ENCODE measurements around the gene SDK1.

The SDK1 gene

DNA sequence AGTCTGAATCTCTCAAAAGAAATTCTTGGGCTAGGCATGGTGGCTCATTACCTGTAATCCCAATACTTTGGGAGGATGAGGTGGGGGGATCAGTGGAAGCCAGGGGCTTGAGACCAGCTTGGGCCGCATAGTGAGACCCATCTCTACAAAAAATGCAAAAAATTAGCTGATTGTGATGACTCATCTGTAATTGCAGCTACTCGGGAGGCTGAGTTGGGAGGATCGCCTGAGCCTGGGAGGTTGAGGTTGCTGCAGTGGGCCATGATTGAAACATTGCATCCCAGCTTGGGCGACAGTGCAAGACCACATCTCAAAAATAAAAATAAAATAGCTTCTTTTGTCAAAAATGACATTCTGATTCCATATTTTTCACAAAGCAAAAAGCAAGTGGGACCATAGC, 736.3 kb downstream of the SDK1 start:
- H3K4me3 ChIP-seq (ENCODE audit: insufficient read depth in 1 of 2, low read depth in 1 of 2, low read length in 2 of 2), result no peak overlapping the region
- H3K14ac ChIP-seq (ENCODE audit: low read length in 2 of 2), result no peak overlapping the region
- H2BK120ac ChIP-seq (ENCODE audit: low read depth, low read length), result no peak overlapping the region
- no peak overlapping the region for H2BK12ac ChIP-seq (ENCODE audit: low read length in 2 of 2)
- no peaks in the 10 kb centered on the region for H3K27me3 ChIP-seq (ENCODE audit: control insufficient read depth in 1 of 2, insufficient read depth in 1 of 2, low read length in 2 of 2)
- no peaks in the 10 kb centered on the region for H3K4me1 ChIP-seq (ENCODE audit: control insufficient read depth, insufficient read depth, low read depth, low read length)
- H3K27ac ChIP-seq (ENCODE audit: low read length, poor library complexity, severe bottlenecking), result no peak overlapping the region
- 81% methylated on average over 4 of the region's 4 CpGs for WGBS
- H3K9me3 ChIP-seq (ENCODE audit: control insufficient read depth, low read length), result no peaks in the 10 kb centered on the region
- H3K36me3 ChIP-seq (ENCODE audit: control insufficient read depth in 1 of 2, insufficient read depth in 2 of 2, low read depth in 1 of 2, low read length in 2 of 2), result no peaks in the 10 kb centered on the region
- H2AFZ ChIP-seq (ENCODE audit: low read depth, low read length), result no peak overlapping the region
- H3K9ac ChIP-seq (ENCODE audit: low read length), result no peak overlapping the region
- no peak overlapping the region for H3K18ac ChIP-seq (ENCODE audit: low read depth in 1 of 2, low read length in 2 of 2)
- H2BK5ac ChIP-seq (ENCODE audit: low read depth, low read length, poor library complexity, severe bottlenecking), result no peak overlapping the region
- H3K23ac ChIP-seq (ENCODE audit: low read length in 2 of 2), result no peak overlapping the region
- no peak for DNase-seq
- no peak overlapping the region for H2AK5ac ChIP-seq (ENCODE audit: low read length, severe bottlenecking)
- no peaks in the 10 kb centered on the region for H3K79me1 ChIP-seq (replicated peaks; ENCODE audit: low read length, poor library complexity, severe bottlenecking)
- no peak overlapping the region for H2BK15ac ChIP-seq (ENCODE audit: low read depth, poor library complexity, severe bottlenecking)
- no peak overlapping the region for H3K4ac ChIP-seq (ENCODE audit: low read depth in 1 of 2, low read length in 2 of 2)
- H3K4me2 ChIP-seq (ENCODE audit: low read length, poor library complexity, severe bottlenecking), result no peak overlapping the region
- H4K91ac ChIP-seq (ENCODE audit: low read length), result no peak overlapping the region
- H4K8ac ChIP-seq (ENCODE audit: low read length), result no peak overlapping the region

DNA sequence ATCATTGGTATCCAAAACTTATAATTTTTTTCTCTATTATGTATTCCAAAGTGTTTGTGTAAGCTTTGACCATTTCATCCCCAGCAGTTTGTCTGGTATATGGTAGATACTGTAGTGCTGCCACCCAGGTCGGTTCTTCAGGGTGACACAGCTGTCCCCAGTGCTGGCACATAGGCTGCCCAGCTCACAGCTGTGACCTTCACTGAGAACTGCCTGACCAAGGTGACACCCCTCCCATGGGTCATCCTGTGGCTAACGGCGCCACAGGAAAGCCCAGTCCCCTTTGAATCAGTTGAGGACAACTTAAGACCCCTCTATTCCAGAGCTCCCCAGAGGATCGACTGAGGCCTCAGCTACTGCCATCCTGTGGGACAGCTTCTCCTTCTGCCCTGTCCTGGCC, 736.8 kb downstream of the SDK1 start:
- no peak overlapping the region for H2AK5ac ChIP-seq (ENCODE audit: low read length, severe bottlenecking)
- no peak overlapping the region for H4K8ac ChIP-seq (ENCODE audit: low read length)
- H3K36me3 ChIP-seq (ENCODE audit: control insufficient read depth in 1 of 2, insufficient read depth in 2 of 2, low read depth in 1 of 2, low read length in 2 of 2), result no peaks in the 10 kb centered on the region
- WGBS, result 87% methylated on average over 4 of the region's 4 CpGs
- H3K4me3 ChIP-seq (ENCODE audit: insufficient read depth in 1 of 2, low read depth in 1 of 2, low read length in 2 of 2), result no peak overlapping the region
- H3K18ac ChIP-seq (ENCODE audit: low read depth in 1 of 2, low read length in 2 of 2), result no peak overlapping the region
- H3K79me1 ChIP-seq (replicated peaks; ENCODE audit: low read length, poor library complexity, severe bottlenecking), result no peaks in the 10 kb centered on the region
- H3K9ac ChIP-seq (ENCODE audit: low read length), result no peak overlapping the region
- H3K9me3 ChIP-seq (ENCODE audit: control insufficient read depth, low read length), result no peaks in the 10 kb centered on the region
- no peak for DNase-seq
- H2AFZ ChIP-seq (ENCODE audit: low read depth, low read length), result no peak overlapping the region
- no peak overlapping the region for H3K27ac ChIP-seq (ENCODE audit: low read length, poor library complexity, severe bottlenecking)
- no peaks in the 10 kb centered on the region for H3K27me3 ChIP-seq (ENCODE audit: control insufficient read depth in 1 of 2, insufficient read depth in 1 of 2, low read length in 2 of 2)
- H2BK5ac ChIP-seq (ENCODE audit: low read depth, low read length, poor library complexity, severe bottlenecking), result no peak overlapping the region
- no peak overlapping the region for H2BK120ac ChIP-seq (ENCODE audit: low read depth, low read length)
- no peak overlapping the region for H3K4me2 ChIP-seq (ENCODE audit: low read length, poor library complexity, severe bottlenecking)
- no peak overlapping the region for H3K14ac ChIP-seq (ENCODE audit: low read length in 2 of 2)
- H4K91ac ChIP-seq (ENCODE audit: low read length), result no peak overlapping the region
- no peak overlapping the region for H3K4ac ChIP-seq (ENCODE audit: low read depth in 1 of 2, low read length in 2 of 2)
- no peak overlapping the region for H3K23ac ChIP-seq (ENCODE audit: low read length in 2 of 2)
- H3K4me1 ChIP-seq (ENCODE audit: control insufficient read depth, insufficient read depth, low read depth, low read length), result no peaks in the 10 kb centered on the region
- no peak overlapping the region for H2BK12ac ChIP-seq (ENCODE audit: low read length in 2 of 2)
- no peak overlapping the region for H2BK15ac ChIP-seq (ENCODE audit: low read depth, poor library complexity, severe bottlenecking)

DNA sequence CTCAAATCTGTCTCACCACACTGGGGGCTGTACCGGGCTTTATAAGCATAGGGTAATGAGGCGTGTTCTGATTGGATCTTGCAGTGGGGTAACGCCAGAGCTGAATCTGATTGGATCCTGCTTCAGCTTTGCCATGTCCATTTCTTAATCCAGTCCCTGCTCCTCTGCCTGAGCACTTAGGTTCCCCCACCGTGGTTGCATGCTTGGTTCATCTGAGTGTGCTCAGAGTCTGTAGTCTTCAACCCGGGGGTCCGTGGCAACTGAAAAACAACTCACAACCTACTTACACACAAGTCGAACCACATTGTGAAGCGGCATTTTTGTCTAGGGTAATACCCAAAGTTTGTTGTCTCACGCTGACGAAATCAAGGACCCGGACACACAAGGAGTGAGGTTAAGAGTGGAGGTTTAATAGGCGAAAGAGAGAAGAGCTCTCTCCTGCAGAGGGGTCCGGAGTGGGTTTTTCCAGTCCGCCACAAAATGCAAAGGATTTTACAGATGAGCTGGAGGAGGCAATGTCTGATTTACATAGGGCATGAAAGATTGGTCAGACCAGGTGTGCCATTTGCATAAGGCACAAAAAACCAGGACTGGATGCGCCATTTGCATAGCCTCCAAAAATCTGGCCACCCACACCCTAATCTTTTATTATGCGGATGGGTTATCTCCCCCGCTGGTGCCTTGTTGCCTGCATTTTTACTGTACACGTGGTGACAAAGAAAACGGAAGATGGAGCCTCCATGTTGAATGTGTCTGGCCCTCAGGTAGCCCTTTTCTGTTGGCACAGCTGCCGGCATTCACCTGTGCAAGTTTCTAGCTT, 739.3 kb downstream of the SDK1 start:
- no peak overlapping the region for H3K23ac ChIP-seq (ENCODE audit: low read length in 2 of 2)
- H3K18ac ChIP-seq (ENCODE audit: low read depth in 1 of 2, low read length in 2 of 2), result no peak overlapping the region
- no peaks in the 10 kb centered on the region for H3K27me3 ChIP-seq (ENCODE audit: control insufficient read depth in 1 of 2, insufficient read depth in 1 of 2, low read length in 2 of 2)
- H3K27ac ChIP-seq (ENCODE audit: low read length, poor library complexity, severe bottlenecking), result no peak overlapping the region
- H2AK5ac ChIP-seq (ENCODE audit: low read length, severe bottlenecking), result no peak overlapping the region
- H3K4me2 ChIP-seq (ENCODE audit: low read length, poor library complexity, severe bottlenecking), result no peak overlapping the region
- no peak overlapping the region for H2BK120ac ChIP-seq (ENCODE audit: low read depth, low read length)
- no peak overlapping the region for H3K4me3 ChIP-seq (ENCODE audit: insufficient read depth in 1 of 2, low read depth in 1 of 2, low read length in 2 of 2)
- H3K4ac ChIP-seq (ENCODE audit: low read depth in 1 of 2, low read length in 2 of 2), result no peak overlapping the region
- no peak overlapping the region for H3K9ac ChIP-seq (ENCODE audit: low read length)
- no peak overlapping the region for H2BK15ac ChIP-seq (ENCODE audit: low read depth, poor library complexity, severe bottlenecking)
- no peaks in the 10 kb centered on the region for H3K4me1 ChIP-seq (ENCODE audit: control insufficient read depth, insufficient read depth, low read depth, low read length)
- no peak overlapping the region for H2BK5ac ChIP-seq (ENCODE audit: low read depth, low read length, poor library complexity, severe bottlenecking)
- WGBS, result 71% methylated on average over 20 of the region's 20 CpGs
- no peaks in the 10 kb centered on the region for H3K9me3 ChIP-seq (ENCODE audit: control insufficient read depth, low read length)
- no peak overlapping the region for H4K8ac ChIP-seq (ENCODE audit: low read length)
- H2AFZ ChIP-seq (ENCODE audit: low read depth, low read length), result no peak overlapping the region
- DNase-seq, result no peak
- no peak overlapping the region for H3K14ac ChIP-seq (ENCODE audit: low read length in 2 of 2)
- no peaks in the 10 kb centered on the region for H3K79me1 ChIP-seq (replicated peaks; ENCODE audit: low read length, poor library complexity, severe bottlenecking)
- H2BK12ac ChIP-seq (ENCODE audit: low read length in 2 of 2), result no peak overlapping the region
- no peaks in the 10 kb centered on the region for H3K36me3 ChIP-seq (ENCODE audit: control insufficient read depth in 1 of 2, insufficient read depth in 2 of 2, low read depth in 1 of 2, low read length in 2 of 2)
- no peak overlapping the region for H4K91ac ChIP-seq (ENCODE audit: low read length)

DNA sequence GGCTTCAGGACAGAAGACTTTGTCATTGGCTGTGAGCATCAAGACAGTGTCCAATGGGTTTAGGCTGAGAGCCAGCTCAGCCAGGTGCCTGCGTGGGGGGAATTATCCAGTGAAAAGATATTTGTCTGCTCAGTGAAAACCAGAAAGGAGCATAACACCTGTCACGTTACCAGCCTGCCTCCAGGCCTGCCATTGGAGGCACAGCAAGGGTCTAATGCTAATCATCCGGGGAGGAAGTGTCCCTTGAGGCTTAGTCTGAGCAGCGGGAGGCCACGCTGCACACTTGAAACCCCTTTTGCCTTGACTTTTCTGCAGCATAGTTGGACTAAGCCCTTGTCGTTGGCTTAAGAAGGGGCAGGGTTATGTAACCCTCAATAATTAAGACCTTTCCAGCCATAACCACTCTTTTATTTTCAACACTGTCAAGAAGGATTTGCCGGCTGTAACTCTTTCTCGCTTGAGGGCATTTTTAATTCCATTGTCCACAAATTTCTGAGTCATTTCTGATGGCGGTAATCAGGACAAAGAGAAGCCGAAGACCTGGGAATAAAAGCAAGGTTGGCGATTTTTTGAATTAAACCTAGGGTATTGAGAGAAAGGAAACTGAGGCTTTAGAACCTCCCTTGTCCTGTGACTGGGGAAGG, 741.5 kb downstream of the SDK1 start:
- Histone ChIP-seq H3K79me1 (replicated peaks; ENCODE audit: low read length, poor library complexity, severe bottlenecking) (no peaks in the 10 kb centered on the region), H3K36me3 (ENCODE audit: control insufficient read depth in 1 of 2, insufficient read depth in 2 of 2, low read depth in 1 of 2, low read length in 2 of 2) (no peaks in the 10 kb centered on the region), H3K9me3 (ENCODE audit: control insufficient read depth, low read length) (no peaks in the 10 kb centered on the region), H2AFZ (ENCODE audit: low read depth, low read length) (no peak overlapping the region), H3K27ac (ENCODE audit: low read length, poor library complexity, severe bottlenecking) (no peak overlapping the region), H4K91ac (ENCODE audit: low read length) (no peak overlapping the region), H3K4me3 (ENCODE audit: insufficient read depth in 1 of 2, low read depth in 1 of 2, low read length in 2 of 2) (no peak overlapping the region), H3K4ac (ENCODE audit: low read depth in 1 of 2, low read length in 2 of 2) (no peak overlapping the region), H3K9ac (ENCODE audit: low read length) (no peak overlapping the region), H3K18ac (ENCODE audit: low read depth in 1 of 2, low read length in 2 of 2) (no peak overlapping the region), H2BK120ac (ENCODE audit: low read depth, low read length) (no peak overlapping the region), H3K4me2 (ENCODE audit: low read length, poor library complexity, severe bottlenecking) (no peak overlapping the region), H3K4me1 (ENCODE audit: control insufficient read depth, insufficient read depth, low read depth, low read length) (no peaks in the 10 kb centered on the region), H2AK5ac (ENCODE audit: low read length, severe bottlenecking) (no peak overlapping the region), H2BK12ac (ENCODE audit: low read length in 2 of 2) (no peak overlapping the region), H3K27me3 (ENCODE audit: control insufficient read depth in 1 of 2, insufficient read depth in 1 of 2, low read length in 2 of 2) (no peaks in the 10 kb centered on the region), H2BK5ac (ENCODE audit: low read depth, low read length, poor library complexity, severe bottlenecking) (no peak overlapping the region), H3K14ac (ENCODE audit: low read length in 2 of 2) (no peak overlapping the region), H2BK15ac (ENCODE audit: low read depth, poor library complexity, severe bottlenecking) (no peak overlapping the region), H4K8ac (ENCODE audit: low read length) (no peak overlapping the region), H3K23ac (ENCODE audit: low read length in 2 of 2) (no peak overlapping the region)
- no peak for DNase-seq
- WGBS, result 82% methylated on average over 11 of the region's 11 CpGs

All from mesenchymal stem cell (in vitro differentiated cells and primary cell).